NCI-H187 treated with DMSO at 0.1 percent for 48 hours (cell line): ENCODE measurements around the gene NEK6.

Experiments used
- DNase-seq: peaks from one replicate; lab custom pipeline; 2025; lab: John Stamatoyannopoulos, UW

NEK6 gene

GRCh38 chr9:124342776-124343485 is 85.2 kb downstream of the NEK6 start:
- DNase-seq: no peak

DNA sequence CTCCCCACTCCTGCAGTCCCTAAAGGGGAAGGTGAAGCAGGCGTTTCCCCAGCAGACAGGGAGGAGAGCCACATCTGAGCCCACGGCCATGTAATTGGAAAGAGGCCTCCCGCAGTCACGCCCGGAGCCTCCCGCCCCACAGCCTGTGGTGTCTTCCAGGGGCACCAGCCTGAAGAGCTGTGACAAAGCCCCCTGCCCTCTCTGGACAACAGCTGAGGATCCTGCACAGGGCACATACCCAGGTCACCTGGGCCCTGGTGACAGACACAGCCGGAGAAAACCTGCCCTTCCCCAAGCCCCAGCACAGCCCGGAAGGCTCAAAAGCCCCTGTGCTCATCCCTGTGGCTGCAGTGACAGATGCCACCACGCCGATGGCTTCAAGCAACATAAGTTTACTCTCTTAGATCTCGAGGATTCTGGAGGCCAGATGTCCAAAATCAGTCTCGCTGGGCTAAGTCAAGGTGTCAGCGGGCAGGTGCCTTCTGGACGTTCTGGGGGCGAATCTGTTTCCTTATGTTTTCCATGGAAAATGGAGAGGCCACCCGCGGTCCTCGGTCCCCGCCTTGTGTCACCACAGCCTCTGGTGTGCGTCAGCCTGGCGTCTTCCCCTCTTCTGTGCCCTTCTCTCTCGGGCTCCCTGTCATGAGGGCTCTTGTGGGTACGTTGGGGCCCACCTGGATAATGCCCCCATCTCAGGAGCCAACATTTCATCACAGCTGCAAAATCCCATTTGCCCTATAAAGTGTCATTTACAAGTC is 86.0 kb downstream of the NEK6 start:
- DNase-seq: no peak

GRCh38 chr9:124344291-124345050 is 86.7 kb downstream of the NEK6 start:
- no peak for DNase-seq

GRCh38 chr9:124345063-124345462 is 87.3 kb downstream of the NEK6 start:
- DNase-seq: no peak

DNA sequence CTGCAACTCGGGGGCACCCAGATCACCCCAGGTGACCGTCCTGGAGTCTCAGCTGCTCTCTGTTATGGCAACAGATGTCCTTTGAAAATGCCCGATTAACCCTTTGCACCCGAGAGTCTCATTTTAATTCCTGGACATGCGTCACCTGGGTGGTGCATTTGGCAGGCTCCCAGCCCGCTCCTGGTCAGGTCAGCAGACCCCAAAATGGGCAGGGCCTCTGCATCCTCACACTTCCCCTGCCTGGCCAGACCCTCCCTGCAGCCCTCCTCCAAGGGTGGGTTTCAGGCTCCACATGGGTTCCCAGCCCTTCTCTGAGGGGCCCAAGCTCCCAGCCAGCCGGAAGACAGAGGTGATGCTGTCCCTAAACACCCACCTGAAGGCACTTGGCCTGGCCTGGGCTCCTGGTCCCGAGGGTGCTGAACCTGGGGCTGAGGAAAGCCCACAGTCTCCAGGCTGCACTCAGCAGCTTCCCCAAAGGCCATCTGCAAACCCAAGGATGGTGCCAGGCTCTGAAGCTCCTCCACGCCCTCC is 88.1 kb downstream of the NEK6 start:
- no peak for DNase-seq

GRCh38 chr9:124346347-124347163 is 88.8 kb downstream of the NEK6 start:
- DNase-seq: no peak

DNA sequence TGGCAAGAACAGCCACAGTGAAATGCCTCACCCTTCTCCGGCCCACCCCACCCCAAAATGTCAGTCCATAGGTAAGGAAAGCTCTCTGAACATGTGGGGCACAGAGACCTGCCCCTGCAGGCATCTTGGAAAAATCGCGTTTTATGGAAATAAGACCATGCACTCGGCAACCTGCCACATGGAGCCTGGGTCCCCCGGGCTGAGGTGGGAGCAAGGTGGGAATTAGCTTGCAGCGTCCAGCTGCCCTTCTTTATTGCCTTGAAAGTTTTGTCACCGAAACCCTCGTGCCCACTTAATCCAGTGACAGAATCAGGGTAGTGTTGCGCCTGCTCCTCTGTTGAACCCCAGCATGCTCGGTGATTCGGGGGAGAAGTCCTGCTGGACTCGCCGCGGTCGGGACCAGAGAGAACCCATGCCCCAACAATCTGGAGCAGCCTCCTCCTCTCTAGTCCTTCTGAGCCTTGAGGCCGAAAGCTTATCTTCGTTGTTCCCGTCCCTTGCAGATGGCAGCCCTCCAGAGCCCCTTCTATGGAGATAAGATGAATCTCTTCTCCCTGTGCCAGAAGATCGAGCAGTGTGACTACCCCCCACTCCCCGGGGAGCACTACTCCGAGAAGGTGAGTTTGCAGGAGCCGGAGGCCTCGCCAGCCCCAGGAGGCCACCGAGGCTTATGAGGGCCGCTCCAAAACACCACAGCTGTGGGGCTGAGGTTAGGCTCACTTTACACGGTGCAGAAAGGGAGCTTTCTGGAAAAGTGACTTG is 89.6 kb downstream of the NEK6 start:
- no peak for DNase-seq

- DNase-seq: no peak
Measured at GRCh38 chr9:124347968-124348358, 90.2 kb downstream of the NEK6 start.

GRCh38 chr9:124348363-124348762 is 90.6 kb downstream of the NEK6 start:
- no peak for DNase-seq

DNA sequence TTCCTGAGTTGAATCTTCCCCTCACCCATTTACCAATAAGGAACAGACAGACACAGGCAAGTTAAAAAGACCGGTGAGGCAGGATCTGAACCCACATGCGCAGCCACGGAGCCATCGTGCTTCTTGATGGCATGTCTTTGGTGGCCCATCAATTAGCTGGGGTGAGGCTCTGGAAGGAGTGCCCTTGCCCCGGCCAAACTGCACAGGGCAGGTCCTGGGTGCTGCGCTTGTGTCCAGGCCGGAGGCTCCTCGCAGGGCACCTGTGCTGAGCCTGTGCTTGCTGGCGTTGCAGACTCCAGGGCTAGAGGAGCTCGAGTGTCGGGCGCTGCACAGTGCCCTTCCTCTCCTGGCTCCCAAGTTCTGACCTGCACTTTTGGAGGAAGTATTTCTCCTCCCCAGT is 91.1 kb downstream of the NEK6 start:
- DNase-seq: no peak

DNA sequence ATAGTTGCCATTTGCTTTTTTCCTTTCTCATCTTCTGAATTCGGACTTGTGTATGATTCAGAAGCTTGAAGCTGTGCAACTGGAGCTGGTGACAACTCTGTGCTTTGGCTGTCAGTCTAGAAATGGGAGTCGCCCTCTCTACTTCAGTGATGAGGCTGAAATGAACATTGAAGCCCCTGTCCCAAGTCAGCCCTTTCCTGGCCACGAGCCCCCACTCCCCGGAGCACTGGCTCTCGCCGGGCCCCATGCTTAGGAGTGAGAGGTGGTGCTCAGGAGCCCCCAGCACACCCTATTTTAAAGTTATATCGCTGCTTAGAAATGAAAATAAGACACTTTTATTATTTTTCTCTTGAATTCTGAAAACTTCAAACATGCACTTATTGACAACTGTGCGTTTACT is 91.5 kb downstream of the NEK6 start:
- DNase-seq: no peak

DNA sequence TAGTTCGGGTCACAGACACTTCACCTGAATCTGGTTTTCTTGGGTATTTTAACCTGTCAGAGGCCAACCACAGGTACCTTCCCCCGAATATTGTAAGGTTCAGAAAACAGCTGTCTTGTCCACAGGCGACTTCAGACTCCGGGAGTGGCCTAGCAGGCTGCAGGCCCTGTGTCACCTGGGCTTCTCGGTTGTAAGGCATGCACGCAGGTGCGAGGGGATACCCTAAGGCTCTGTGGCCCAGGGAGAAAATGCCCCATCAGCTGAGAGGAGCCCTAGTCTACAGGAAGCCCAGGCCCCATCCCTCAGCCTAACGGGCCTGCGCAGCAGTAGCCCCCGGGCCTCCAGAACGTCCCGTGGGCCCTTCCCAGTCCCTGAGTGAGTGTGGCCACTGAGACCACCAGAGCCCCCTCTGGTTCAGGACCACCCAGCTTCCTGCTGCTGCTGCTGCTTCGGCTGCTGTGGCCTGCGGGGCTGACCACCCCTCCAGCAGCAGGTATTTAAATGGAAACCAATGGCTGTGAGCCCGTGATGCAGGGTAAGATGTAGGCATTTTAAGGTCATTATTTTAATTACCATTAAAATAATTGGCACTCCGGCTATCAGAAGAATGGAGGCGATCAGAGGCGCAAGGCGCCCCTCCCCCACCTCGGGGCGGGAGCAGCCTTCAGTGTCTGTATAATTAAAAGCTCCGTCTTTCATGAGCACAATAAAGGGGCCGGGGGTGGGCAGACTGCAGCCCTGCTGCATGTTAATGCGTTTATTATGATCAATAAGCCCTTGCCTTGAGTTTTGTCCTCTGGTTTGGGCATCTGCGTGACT is 92.1 kb downstream of the NEK6 start:
- no peak for DNase-seq

DNA sequence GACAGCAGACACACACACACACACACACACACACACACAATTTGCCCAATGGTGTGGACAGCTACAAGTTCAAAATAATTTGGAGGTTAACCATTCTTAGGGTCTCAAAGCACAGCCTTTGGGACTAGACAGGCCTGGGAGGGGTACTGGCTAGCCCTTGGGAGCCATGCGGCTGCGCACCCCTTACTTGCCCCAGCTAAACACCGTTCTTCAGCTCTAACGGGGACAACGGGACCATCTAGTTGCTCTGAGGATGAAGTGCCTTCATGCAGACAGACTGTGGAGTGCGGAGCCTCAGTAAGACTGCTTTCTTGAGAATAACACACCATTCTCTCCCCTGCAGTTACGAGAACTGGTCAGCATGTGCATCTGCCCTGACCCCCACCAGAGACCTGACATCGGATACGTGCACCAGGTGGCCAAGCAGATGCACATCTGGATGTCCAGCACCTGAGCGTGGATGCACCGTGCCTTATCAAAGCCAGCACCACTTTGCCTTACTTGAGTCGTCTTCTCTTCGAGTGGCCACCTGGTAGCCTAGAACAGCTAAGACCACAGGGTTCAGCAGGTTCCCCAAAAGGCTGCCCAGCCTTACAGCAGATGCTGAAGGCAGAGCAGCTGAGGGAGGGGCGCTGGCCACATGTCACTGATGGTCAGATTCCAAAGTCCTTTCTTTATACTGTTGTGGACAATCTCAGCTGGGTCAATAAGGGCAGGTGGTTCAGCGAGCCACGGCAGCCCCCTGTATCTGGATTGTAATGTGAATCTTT is 92.9 kb downstream of the NEK6 start:
- no peak for DNase-seq

- no peak for DNase-seq
Measured at GRCh38 chr9:124351672-124352468, 94.1 kb downstream of the NEK6 start.

DNA sequence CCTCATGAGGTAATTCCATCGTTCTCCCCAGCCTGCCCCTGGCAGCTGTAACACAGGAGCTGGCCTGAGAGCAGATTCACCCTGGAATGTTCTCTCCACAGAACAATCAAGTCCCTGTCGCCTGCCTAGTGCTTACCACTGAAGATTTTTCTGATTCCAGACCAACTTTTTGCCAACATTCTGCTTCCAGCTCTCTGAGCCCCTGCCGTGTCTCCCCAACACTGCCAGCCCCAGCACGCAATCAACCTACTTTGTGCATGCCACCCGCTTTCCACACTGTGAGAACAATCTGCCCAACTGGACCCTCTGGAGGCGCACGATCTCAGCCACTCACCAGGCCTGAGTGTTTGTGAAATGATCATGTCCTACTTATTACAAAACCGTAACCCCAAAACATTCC is 94.9 kb downstream of the NEK6 start:
- DNase-seq: no peak

GRCh38 chr9:124353166-124353768 is 95.5 kb downstream of the NEK6 start:
- no peak for DNase-seq

DNA sequence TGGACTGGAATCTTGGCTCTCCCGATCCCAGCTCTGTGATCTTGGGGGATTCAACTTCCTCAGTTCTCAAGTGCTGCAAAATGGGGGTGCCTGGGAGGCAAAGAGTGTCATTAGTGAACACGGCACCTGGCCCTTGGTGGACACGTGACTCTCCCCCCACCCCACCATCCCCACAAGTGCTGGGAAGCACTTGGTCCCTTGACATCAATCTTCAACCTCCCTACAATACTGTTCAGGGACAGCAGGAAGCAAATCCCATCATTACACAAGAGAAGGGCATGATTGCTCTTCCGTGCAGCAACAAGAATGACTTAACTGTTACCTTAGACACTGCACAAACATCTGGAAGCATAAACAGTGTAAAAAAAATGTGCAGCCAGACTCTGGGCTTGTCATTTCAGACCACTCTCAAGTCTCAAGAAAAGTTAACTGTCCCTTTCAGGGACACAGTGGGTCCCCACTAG is 96.1 kb downstream of the NEK6 start:
- no peak for DNase-seq
